Measurements from ENCODE around the gene SEPTIN1.

GRCh38 chr16:30414159-30414558 is 31.8 kb upstream of the SEPTIN1 start:
- TF ChIP-seq EZH2 (IDR thresholded peaks at IDR 0.05; ENCODE audit: low read length, missing control alignments) (no peak), CTCF (conservative IDR thresholded peaks at IDR 0.05 in 1 of 2, IDR thresholded peaks at IDR 0.05 in 1 of 2; ENCODE audit: low read depth in 1 of 2, low read length in 2 of 2) (no peak)

Measured in fibroblast of lung (primary cell).